HG02623 (cell line): ENCODE measurements around the gene VAV3.
"Not testable (repeated sequence)": the region's sequence is repeated elsewhere in the genome, so short reads cannot be mapped to it uniquely, and the experiment has no call there.

Source experiments
- ATAC-seq: cut with Tn5 transposase; IDR thresholded peaks from one replicate; pipeline ENCODE4 v1.9.1; 2021; ENCODE audit warnings: moderate library complexity; ENCODE audit not compliant: unreplicated experiment

Gene VAV3

DNA sequence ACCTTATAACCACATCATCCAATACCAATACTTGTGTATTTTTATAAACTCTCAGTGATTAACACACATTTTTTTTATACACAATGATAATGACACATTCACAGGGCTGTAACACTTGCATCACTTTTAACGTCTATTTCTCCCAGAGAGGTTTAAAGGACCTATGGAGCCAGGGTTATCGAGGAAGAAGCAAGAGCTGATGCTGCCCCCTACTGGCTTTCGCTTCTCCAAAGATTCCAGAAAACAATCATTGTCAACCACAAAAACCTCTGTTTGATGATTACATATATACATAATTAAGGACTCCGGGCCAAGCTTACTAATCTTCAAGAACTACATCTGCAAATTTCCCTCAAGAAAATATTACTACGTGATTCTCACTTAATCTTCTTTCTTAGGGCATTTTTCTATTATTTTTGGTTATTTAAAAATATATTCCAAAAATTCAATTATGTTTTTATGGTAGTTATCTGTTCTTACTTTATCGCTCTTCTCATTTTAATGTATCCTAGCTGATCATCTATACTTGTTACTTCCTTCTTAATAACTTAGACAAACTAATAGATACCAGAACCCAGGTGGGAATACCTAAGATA, 214.5 kb downstream of the VAV3 start:
- ATAC-seq: no peak

DNA sequence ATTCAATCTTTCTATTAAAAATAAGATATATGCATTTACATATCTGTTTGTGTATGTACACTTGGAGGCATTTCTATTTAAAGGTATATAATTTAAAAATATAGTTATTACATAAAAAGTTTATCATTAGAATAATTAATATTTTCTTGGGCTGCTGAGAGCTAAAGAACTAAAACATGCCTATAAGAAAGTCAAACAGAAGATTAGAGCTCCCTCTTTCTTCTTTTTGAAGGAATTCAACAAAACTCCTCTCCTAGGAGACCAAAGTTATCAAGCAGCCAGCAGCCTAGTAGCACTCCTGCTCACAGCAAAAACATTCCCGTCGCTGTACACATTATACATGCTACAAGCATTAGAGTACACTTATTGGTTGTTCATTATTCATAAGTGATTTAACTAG, 216.4 kb downstream of the VAV3 start:
- ATAC-seq: no peak

DNA sequence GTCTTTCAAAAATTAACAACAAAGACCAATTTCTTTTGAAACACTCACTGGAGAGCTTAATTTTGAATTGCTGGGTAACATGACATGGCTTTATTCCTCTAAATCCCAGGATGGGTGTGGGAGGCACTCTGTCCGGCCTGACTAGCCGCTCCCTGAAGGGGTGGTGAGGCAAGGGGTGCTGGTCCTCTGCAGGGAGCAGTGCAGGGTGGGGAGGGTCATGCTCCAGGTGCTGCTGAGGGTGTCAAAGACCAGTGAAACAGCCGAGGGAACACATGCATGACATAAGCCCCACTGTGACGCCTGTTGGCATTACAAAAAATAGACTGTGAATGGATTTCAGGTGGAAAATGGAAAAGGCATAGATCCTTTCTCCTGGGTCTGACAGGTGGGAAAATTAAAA, 223.7 kb downstream of the VAV3 start:
- ATAC-seq: no peak

DNA sequence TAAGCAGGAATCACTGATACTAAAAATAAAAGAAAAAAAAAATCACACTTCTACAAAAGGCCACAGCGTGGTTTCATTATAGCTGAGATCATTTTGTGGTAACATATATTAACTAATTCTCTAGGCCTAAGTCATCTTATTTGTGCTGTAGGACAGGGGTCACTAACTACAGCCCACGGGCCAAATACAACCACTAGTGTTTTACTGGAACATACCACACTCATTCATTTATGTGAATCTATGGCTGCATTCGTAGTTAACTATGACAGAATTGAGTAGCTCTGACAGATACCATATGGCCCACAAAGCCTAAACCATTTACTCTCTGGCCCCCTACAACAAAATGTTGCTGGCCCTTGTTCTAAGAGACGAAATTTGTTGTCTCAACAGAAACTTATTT, 224.4 kb downstream of the VAV3 start:
- no peak for ATAC-seq

DNA sequence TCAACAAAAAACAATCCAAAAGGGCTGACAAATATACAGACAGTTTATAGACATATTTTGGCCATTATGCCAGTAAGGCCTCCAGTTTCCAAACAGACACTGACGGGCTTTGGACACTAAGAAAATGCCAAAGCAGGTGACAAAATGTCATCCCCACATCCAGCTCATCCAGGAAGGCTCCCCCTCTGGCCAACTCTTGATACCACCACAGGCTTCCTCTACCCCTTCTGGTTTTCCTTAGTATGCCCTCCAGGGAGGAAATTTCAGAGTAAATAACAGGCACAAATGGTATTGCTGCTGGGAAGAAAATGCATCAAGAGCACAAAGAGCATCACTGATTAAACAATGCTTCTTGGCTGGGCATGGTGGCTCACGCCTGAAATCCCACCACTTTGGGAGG, 225.3 kb downstream of the VAV3 start:
- ATAC-seq: no peak

DNA sequence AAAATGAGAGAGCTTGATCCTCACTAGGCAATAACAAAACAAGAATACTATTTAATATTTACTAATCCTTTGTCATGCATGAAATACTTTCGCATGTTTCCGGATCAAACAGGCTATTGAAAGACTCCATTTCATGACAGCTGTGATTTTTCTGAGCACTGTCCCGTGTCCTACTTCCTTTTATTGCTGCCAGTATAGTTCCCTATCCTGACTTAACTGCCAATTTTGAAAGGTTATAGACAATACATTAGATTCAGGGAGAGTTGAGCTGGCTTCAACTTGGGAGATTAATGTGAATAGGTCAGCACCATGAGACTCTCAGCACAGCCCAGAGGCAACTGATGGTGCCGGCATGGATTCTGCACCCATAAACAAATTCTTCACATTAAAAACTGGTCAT, 225.8 kb downstream of the VAV3 start:
- peak; percentile 50 for ATAC-seq

DNA sequence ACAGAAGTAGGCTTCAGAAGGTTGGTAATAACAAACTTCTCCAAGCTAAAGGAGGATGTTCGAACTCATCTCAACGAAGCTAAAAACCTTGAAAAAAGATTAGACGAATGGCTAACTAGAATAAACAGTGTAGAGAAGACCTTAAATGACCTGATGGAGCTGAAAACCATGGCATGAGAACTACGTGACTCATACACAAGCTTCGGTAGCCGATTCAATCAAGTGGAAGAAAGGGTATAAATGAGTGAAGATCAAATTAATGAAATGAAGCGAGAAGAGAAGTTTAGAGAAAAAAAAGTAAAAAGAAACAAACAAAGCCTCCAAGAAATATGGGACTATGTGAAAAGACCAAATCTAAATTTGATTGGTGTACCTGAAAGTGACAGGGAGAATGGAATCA, 231.6 kb downstream of the VAV3 start:
- not testable (repeated sequence) for ATAC-seq

DNA sequence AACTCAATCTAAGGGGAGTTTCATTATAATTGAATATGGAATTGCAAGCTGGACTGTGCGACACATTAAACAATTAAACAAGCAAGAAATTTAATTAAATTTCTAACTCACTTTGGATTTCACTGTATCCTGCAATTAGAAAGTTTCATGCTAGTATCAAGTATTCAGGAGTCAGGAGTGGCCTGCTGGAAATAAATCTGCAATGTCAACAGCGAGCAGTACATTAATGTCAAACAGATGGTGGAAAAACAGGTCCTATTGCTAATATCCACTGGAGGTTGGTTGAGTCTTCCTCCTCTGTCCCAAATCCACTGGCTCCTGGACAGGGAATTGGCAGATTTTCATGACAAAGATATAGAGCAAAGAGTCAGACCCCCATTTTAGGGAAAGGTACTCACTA, 237.1 kb downstream of the VAV3 start:
- no peak for ATAC-seq

DNA sequence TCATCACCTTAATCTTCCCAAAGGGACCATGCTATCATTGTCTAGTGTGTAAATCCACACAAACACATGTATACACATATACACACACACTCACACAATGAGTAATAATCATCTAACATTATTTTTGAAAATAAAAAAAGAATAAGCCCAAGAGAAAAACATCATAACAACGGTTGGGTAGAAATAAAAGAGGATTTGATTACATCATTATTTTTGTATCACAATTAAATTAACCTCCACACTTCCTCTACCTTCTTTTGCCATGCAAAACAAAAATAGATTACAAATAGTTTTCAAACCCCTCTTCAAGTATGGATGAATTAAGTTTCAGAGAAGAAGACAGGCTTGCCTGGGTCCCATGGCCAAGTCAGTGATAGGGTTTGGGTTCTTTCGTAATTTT, 238.1 kb downstream of the VAV3 start:
- ATAC-seq: no peak

DNA sequence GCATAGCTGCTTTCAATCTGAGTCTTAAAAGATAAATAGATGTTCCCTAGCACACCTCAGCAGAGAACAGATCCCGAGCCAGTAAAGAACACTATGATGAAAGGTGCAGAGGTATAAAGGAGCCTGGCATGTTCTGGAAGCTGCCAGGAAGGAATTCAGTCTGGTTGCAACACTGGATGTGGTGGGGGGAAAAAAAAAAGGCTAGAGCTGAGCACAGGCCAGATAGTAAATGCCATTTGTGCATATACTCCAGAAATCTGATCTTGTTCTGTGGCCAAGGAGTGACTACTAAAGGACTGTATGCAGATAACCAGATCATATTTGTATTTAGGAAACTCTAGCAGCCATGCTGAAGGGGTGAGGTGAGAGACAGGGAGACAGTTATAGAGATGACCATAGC, 240.3 kb downstream of the VAV3 start:
- no peak for ATAC-seq

DNA sequence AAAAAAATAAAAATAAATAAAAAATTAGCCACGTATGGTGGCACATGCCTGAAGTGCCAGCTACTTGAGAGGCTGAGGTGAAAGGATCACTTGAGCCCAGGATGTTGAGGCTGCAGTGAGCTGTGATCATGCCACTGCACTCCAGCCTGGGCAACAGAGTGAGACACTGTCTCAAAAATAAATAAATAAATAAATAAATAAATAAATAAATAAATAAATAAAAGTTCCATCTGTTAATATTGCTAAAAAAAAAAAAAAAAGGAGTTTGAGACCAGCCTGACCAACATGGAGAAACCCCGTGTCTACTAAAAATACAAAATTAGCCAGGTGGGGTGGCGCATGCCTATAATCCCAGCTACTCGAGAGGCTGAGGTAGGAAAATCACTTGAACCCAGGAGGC, 244.8 kb downstream of the VAV3 start:
- not testable (repeated sequence) for ATAC-seq

DNA sequence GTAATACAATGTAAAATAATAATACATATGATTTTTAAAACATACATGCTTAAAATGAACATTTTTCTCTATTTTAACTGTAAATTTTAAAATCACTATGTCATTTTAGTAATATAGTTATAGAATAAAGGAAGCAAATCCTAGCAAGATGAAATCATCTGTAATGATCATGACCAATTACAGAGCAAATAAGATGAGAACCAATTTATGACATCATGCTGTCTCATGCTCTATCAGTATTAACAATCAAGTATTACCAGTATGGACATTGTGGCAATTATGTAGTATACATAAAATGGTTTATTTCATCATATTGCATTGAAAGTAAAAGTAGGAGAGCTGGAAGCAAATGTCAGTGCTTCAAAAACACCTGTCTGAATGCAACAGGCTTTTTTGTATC, 255.0 kb downstream of the VAV3 start:
- no peak for ATAC-seq

- ATAC-seq: no peak
Observed at GRCh38 chr1:107707111-107707510, 257.9 kb downstream of the VAV3 start.

- no peak for ATAC-seq
Observed at GRCh38 chr1:107706182-107706581, 258.8 kb downstream of the VAV3 start.

DNA sequence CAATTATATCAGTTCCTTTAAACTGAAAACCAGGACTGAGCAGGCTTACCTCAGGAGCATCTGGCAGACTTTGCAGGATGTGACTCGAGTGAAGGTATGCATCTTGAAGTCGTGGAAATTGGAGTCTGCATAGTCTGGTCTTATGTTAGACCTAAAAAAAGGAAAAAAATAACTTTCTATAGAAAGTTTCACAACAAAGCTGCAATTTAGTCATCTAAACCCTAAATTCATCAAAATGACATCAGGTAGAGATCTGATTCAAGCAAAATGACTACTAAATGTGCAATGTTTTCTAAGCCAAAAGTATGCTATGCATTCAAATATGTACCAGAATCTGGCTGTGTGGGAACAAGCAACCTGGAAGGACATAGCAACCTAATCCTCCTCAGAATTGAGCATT, 260.1 kb downstream of the VAV3 start:
- ATAC-seq: no peak

DNA sequence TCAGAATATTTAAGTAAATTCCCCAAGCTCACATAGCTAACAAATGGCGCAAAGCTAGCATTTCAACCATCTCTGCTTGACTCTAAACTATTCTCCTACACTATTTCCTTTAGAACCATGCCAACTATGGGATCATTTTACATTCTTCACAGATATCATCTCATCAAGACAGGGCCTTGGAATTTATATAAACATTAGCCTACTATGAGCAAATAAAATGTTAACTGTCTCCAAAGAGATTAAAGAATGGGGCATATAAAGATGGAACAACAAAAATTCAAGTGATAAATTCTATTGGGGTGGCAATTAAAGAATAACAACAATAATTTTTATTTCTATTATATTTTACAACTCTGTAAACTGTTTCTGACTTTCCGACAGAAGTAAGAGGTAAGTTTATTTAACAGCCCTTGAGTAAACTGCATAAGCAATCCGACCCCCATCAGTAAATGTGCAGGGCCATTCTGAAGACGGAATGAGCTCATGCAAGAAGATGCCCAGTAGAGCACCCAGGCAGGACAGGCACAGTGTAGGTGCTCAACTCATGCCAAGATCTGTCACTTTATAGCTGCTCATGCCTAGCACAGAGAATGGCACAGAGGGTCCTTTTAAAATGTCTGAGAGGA, 261.9 kb downstream of the VAV3 start:
- no peak for ATAC-seq

DNA sequence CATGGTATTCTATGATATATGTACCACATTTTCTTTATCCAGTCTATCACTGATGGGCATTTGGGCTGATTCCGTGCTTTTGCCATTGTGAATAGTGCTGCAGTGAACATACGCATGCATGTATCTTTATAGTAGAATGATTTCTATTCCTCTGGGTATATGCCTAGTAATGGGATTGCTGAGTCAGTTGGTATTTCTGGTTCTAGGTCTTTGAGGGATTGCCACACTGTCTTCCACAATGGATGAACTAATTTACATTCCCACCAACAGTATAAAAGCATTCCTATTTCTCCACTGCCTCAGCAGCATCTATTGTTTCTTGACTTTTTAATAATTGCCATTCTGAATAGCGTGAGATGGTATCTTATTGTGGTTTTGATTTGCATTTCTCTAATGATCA, 264.3 kb downstream of the VAV3 start:
- not testable (repeated sequence) for ATAC-seq

DNA sequence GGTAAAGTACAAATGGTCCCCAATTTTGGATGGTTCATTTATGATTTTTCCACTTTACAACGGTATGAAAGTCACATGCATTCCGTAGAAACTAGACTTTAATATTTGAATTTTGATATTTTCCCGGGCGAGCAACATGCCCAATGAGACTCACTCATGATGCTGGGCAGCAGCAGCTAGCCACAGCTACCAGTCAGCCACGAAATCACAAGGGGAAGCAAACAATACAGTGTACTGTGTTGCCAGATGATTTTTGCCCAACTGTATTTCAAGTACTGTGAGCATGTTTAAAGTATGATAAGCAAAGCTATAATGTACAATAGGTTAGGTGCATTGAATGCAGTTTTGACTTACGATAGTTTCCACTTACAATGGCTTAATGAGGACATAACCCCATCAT, 266.8 kb downstream of the VAV3 start:
- ATAC-seq: no peak

GRCh38 chr1:107695341-107695740, 269.6 kb downstream of the VAV3 start:
- no peak for ATAC-seq

DNA sequence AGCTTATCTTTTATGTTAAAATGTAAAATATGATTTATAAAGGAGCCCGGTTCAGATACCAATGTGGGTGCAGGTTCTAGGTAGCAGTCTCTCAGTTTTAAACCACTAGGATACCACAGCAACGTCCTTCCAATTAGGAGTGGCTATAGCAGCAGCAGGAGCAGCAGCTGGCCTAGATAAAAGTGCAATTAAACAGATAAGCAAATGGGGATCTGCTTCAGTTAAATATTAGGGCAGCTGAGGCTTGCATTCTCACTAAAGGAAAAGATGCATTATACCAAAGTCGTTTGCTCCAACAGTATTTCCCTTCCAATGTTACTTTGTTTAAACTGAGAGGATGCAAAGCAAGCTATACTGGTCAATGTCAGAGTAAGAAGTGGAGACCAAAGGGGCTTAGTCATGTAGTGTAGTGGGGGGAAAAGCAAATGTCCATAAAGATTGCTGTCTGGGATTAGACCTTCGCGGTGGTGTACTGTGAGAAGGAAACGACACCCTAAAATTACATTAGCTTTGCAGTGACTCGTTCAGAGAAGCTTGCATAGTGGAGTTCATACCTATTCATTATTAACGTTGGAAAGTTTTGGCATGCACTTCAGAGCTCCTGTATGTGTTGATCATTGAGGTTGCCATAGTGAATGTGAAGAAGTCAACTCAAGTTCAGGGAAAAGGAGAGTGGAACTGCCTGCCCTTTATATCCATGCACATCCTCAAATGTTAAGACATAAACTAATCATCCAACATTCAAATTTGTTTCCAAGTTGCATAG, 272.2 kb downstream of the VAV3 start:
- ATAC-seq: no peak

DNA sequence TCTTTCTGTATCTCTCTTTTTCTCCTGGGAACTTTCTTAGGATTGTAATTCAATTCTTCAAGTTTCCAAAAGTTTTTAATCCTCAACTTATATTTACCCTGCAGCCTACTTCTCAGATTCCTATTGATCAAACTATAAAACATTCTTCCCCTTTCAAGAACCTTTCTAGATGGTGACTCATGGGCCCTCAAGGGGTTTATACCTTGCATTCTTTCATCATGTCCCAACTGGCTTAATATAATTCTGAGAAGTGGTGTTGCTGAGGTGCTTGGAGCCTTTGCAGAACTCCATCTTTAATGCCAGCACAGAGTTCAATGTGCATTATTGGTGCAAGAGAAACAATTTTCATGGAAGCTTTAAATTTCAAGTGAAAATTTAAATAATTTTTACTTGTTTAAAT, 273.4 kb downstream of the VAV3 start:
- ATAC-seq: no peak

- ATAC-seq: no peak
Observed at GRCh38 chr1:107690491-107690890, 274.5 kb downstream of the VAV3 start.
